ENCODE results near the gene SCAP. TPM values are rescaled to one million over a fixed set of nuclear protein-coding genes. Genes with fewer than 3 reads are reported as not detected.
A peak's percentile ranks its signal among the peaks of the same experiment; 100 is the strongest.

Gene SCAP
- total RNA-seq, result 67.4 and 70.9 TPM in 2 replicates

DNA sequence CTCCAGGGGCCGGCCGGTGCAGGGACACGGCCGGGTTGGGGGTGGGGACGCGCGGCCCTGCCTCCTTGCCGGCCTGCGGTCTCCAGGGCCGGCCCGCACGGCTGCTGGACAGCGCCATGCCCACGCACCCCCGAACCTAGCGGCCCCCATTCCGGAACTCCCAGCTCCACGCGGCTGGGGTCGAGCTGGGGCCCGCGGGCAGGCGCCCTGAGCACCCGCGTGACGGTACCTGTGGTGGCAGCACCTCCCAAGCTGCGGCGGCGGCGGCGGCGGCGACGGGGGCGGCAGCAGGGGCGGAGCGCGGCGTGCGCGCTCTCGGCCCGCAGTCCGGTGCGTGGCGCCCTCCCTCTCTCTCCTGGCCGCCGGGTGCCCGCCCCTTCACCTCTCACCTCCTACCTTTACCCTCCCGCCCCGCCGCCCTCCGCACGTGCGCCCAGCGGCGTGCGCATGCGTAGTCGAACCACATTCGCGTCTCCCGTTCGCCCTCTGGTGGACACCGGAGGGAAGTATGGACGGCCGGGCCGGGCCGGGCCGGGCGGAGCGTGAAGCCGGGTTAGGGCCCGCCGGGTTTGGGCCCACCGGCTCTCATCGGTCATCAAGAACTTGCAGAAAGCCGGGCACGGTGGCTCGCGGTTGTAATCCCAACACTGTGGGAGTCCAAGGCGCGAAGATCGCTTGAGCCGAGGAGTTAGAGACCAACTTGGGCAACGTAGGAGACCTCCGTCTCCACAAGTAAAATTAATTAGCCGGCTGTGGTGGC is at the start of gene SCAP:
Gene SCAP (minus strand): TSS at position 372 of the 760 bp plus-strand sequence. CDS start 32,948 bp downstream, outside the sequence.
- TF ChIP-seq, protein P1, sequence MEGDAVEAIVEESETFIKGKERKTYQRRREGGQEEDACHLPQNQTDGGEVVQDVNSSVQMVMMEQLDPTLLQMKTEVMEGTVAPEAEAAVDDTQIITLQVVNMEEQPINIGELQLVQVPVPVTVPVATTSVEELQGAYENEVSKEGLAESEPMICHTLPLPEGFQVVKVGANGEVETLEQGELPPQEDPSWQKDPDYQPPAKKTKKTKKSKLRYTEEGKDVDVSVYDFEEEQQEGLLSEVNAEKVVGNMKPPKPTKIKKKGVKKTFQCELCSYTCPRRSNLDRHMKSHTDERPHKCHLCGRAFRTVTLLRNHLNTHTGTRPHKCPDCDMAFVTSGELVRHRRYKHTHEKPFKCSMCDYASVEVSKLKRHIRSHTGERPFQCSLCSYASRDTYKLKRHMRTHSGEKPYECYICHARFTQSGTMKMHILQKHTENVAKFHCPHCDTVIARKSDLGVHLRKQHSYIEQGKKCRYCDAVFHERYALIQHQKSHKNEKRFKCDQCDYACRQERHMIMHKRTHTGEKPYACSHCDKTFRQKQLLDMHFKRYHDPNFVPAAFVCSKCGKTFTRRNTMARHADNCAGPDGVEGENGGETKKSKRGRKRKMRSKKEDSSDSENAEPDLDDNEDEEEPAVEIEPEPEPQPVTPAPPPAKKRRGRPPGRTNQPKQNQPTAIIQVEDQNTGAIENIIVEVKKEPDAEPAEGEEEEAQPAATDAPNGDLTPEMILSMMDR (IDR thresholded peaks at IDR 0.05; ENCODE audit: insufficient read depth, low read length, poor library complexity, severe bottlenecking), result peak; percentile 92
- peak within 1 kb of the TSS; percentile 63 for H3K4me3 ChIP-seq (ENCODE audit: low read depth, low read length)
- H3K27me3 ChIP-seq (ENCODE audit: control insufficient read depth, insufficient read depth, low read length), result no peaks in the 10 kb centered on the region
- DNase-seq (ENCODE audit: low read depth), result no peak
- H3K36me3 ChIP-seq (ENCODE audit: control insufficient read depth, insufficient read depth, low read length), result no peaks in the 10 kb centered on the region

DNA sequence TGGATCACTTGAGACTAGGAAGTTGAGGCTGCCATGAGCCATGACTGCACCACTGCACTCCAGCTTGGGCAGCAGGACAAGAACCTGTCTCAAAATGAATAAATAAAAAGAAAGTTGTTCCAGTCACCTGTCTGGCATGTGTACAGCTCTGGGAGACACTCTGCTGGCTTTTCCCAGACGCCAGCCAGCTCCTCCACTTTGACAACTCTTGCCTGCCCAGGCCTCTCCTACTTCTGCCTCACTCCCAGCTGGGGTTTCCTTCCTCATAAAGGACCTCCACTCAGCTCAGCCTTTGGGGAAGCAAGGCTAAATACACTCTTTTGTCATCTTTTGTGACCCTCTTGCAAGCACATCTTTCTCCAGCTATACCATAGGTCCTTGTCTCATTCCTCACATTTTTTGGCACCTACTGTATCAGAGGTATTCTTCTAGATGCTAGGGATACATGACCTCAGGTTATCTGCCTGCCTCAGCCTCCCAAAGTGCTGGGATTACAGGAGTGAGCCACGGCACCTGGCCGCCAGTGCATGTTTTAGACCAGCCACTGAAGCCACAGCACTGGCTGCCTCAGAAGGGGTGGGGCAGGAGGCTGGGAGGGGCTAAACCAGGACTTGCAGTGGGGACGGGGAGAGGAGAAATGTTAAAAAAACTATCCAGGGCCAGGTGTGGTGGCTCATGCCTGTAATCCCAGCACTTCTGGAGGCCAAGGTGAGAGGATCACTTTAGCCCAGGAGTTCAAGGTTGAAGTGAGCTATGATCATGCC is 47.8 kb upstream of the SCAP start:
- no peak for DNase-seq (ENCODE audit: low read depth)
- no peak overlapping the region for H3K4me3 ChIP-seq (ENCODE audit: low read depth, low read length)
- no peaks in the 10 kb centered on the region for H3K36me3 ChIP-seq (ENCODE audit: control insufficient read depth, insufficient read depth, low read length)
- H3K27me3 ChIP-seq (ENCODE audit: control insufficient read depth, insufficient read depth, low read length), result no peaks in the 10 kb centered on the region
- TF ChIP-seq, protein P1 (IDR thresholded peaks at IDR 0.05; ENCODE audit: insufficient read depth, low read length, poor library complexity, severe bottlenecking), result no peak

DNA sequence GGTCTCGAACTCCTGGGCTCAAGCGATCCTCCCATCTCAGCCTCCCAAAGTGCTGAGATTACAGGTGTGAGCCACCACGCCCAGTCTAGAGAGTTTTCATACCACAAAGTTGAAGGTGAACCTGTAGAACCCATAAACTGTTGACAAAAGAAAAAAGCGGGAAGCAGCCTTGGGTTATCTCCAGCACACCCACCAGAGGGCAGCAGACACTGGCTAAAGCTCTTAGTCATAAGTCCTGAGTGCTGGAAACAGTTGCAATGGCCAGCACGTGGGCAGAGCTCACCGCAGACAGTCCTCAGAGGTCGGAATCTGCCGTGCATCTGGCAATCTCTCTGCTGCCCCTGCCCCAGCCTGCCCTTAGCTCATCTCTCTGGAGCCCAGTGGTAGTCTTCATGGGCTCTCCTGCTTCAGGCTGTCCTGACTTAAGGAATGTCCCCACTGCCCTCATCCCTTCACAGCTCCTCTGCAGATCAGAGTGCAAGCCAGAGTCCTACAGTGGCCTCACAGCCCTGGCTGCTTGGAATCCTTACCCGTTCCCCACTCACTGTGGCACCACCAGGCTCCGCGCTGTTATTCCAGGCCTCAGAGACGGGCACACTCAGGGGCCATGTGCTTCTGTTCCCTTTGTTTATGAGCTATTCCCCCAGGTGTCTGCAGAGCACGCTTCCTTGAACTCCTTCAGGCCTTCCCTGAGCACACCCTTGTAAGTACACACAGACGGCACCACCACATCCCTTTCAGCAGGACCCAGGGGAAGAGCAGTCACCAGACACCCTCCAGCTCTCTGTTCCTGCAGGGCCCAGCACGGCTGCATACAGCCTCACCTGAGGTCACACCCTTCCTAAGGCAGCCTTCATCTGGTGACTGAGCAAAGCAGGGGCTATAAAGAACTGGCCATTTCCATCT is 46.6 kb upstream of the SCAP start:
- peak; percentile 66 for DNase-seq (ENCODE audit: low read depth)
- Histone ChIP-seq H3K4me3 (ENCODE audit: low read depth, low read length) (no peak overlapping the region), H3K27me3 (ENCODE audit: control insufficient read depth, insufficient read depth, low read length) (no peaks in the 10 kb centered on the region), H3K36me3 (ENCODE audit: control insufficient read depth, insufficient read depth, low read length) (no peaks in the 10 kb centered on the region)
- TF ChIP-seq, protein P1 (IDR thresholded peaks at IDR 0.05; ENCODE audit: insufficient read depth, low read length, poor library complexity, severe bottlenecking), result peak; percentile 90

DNA sequence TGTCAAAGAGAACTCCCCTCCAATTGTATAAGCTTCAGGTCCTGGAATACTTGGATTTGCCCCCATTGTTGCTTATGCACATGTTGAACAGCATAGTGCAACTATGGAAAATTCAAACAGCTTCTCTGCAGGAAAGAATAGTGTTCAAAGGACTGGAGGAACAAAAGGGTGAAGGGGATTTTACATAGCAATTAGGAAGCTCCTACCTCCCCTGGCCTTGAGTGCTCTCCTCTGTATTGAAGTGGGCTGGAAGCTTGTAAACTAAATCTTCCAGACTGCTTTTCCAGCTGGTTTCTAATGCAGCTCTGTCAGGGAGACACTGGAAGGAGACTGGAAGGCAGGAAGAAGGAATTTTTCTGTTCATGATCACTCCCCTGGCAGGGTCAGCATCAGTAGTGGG is 45.0 kb upstream of the SCAP start:
- no peak for DNase-seq (ENCODE audit: low read depth)
- TF ChIP-seq, protein P1 (IDR thresholded peaks at IDR 0.05; ENCODE audit: insufficient read depth, low read length, poor library complexity, severe bottlenecking), result no peak
- no peak overlapping the region for H3K4me3 ChIP-seq (ENCODE audit: low read depth, low read length)
- no peaks in the 10 kb centered on the region for H3K36me3 ChIP-seq (ENCODE audit: control insufficient read depth, insufficient read depth, low read length)
- no peaks in the 10 kb centered on the region for H3K27me3 ChIP-seq (ENCODE audit: control insufficient read depth, insufficient read depth, low read length)

DNA sequence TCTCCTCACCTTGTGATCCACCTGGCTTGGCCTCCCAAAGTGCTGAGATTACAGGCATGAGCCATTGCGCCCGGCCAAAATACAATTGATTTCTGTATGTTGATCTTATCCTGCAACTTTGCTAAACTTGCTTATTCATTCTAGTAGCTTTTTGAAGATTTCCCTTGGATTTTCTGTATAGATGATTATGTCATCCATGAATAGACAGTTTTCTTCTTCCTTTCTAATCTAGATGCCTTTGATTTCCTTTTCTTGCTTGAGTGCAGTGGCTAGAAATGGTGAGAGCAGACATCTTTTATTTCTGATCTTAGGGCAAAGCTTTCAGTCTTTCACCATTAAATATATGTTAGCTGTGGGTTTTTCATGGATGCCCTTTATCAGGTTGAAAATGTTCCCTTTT is 42.2 kb upstream of the SCAP start:
- DNase-seq (ENCODE audit: low read depth), result no peak
- TF ChIP-seq, protein P1 (IDR thresholded peaks at IDR 0.05; ENCODE audit: insufficient read depth, low read length, poor library complexity, severe bottlenecking), result no peak
- Histone ChIP-seq H3K4me3 (ENCODE audit: low read depth, low read length) (no peak overlapping the region), H3K36me3 (ENCODE audit: control insufficient read depth, insufficient read depth, low read length) (no peaks in the 10 kb centered on the region), H3K27me3 (ENCODE audit: control insufficient read depth, insufficient read depth, low read length) (no peaks in the 10 kb centered on the region)
